ENCODE measurements around the gene EFHC1. TPM values are rescaled to one million over a fixed set of nuclear protein-coding genes. Genes with fewer than 3 reads are reported as not detected.
"Not testable (repeated sequence)": the region's sequence is repeated elsewhere in the genome, so short reads cannot be mapped to it uniquely, and the experiment has no call there.

Gene EFHC1
- total RNA-seq, 1 donor from 2014 or later, result 25.6 TPM

GRCh38 chr6:52423971-52424381 is 3.8 kb downstream of the EFHC1 start:
- peak; percentile 96 for DNase-seq (ENCODE audit: low read depth)
- Histone ChIP-seq H4K20me1 (ENCODE audit: insufficient read depth, low read length) (no peaks in the 10 kb centered on the region), H3K27ac (ENCODE audit: low read depth, low read length) (peak overlapping the region; percentile 79), H3K4me2 (ENCODE audit: low read length) (peak overlapping the region; percentile 70), H3K9ac (ENCODE audit: low read length) (peak overlapping the region; percentile 47), H3K9me3 (ENCODE audit: insufficient read depth, low read depth, low read length) (no peaks in the 10 kb centered on the region), H3K36me3 (ENCODE audit: insufficient read depth, low read length) (no peaks in the 10 kb centered on the region), H3K79me2 (ENCODE audit: insufficient read depth, low read length) (peaks cover 22% of the 10 kb centered on the region), H2AFZ (ENCODE audit: low read depth, low read length) (no peak overlapping the region), H3K27me3 (ENCODE audit: insufficient read depth, low read length) (no peaks in the 10 kb centered on the region), H3K4me3 (ENCODE audit: insufficient read depth, low read depth, low read length) (peak overlapping the region; percentile 6), H3K4me1 (ENCODE audit: insufficient read depth, low read length) (peaks cover 34% of the 10 kb centered on the region)
- Mint-ChIP-seq H3K4me1 (ENCODE audit: low read depth, unreplicated experiment) (peaks cover 20% of the 10 kb centered on the region), H3K9me3 (ENCODE audit: unreplicated experiment) (no peaks in the 10 kb centered on the region), H3K4me3 (ENCODE audit: unreplicated experiment) (no peak overlapping the region), H3K27me3 (ENCODE audit: low read depth, unreplicated experiment) (no peaks in the 10 kb centered on the region), H3K36me3 (ENCODE audit: low read depth, unreplicated experiment) (no peaks in the 10 kb centered on the region), H3K27ac (ENCODE audit: unreplicated experiment) (peak overlapping the region; percentile 94)
- FAIRE-seq, result peak; percentile 64
- no peak for TF ChIP-seq CTCF (IDR thresholded peaks at IDR 0.05; ENCODE audit: insufficient read depth, low read depth, low read length)
- no peak for TF ChIP-seq EZH2 (IDR thresholded peaks at IDR 0.05; ENCODE audit: insufficient read depth, low read length)

- H3K36me3 Mint-ChIP-seq (ENCODE audit: low read depth, unreplicated experiment), result no peaks in the 10 kb centered on the region
- Histone ChIP-seq H4K20me1 (ENCODE audit: insufficient read depth, low read length) (no peaks in the 10 kb centered on the region), H2AFZ (ENCODE audit: low read depth, low read length) (no peak overlapping the region), H3K9ac (ENCODE audit: low read length) (peak overlapping the region; percentile 19), H3K4me3 (ENCODE audit: insufficient read depth, low read depth, low read length) (no peak overlapping the region), H3K27me3 (ENCODE audit: insufficient read depth, low read length) (no peaks in the 10 kb centered on the region), H3K36me3 (ENCODE audit: insufficient read depth, low read length) (no peaks in the 10 kb centered on the region), H3K79me2 (ENCODE audit: insufficient read depth, low read length) (peaks cover 22% of the 10 kb centered on the region), H3K4me2 (ENCODE audit: low read length) (peak overlapping the region; percentile 70), H3K27ac (ENCODE audit: low read depth, low read length) (peak overlapping the region; percentile 79), H3K9me3 (ENCODE audit: insufficient read depth, low read depth, low read length) (no peaks in the 10 kb centered on the region), H3K4me1 (ENCODE audit: insufficient read depth, low read length) (peaks cover 29% of the 10 kb centered on the region)
- TF ChIP-seq CTCF (IDR thresholded peaks at IDR 0.05; ENCODE audit: insufficient read depth, low read depth, low read length) (no peak), EZH2 (IDR thresholded peaks at IDR 0.05; ENCODE audit: insufficient read depth, low read length) (no peak)
- H3K27ac Mint-ChIP-seq (ENCODE audit: unreplicated experiment), result peak overlapping the region; percentile 88
- H3K9me3 Mint-ChIP-seq (ENCODE audit: unreplicated experiment), result no peaks in the 10 kb centered on the region
- FAIRE-seq, result no peak
- DNase-seq (ENCODE audit: low read depth), result no peak
- peaks cover 16% of the 10 kb centered on the region for H3K4me1 Mint-ChIP-seq (ENCODE audit: low read depth, unreplicated experiment)
- H3K27me3 Mint-ChIP-seq (ENCODE audit: low read depth, unreplicated experiment), result no peaks in the 10 kb centered on the region
- H3K4me3 Mint-ChIP-seq (ENCODE audit: unreplicated experiment), result peak overlapping the region; percentile 21
These were observed 4.4 kb downstream of the EFHC1 start for GRCh38 chr6:52424513-52424912.

- Histone ChIP-seq H3K36me3 (ENCODE audit: insufficient read depth, low read length) (no peaks in the 10 kb centered on the region), H4K20me1 (ENCODE audit: insufficient read depth, low read length) (no peaks in the 10 kb centered on the region), H3K4me2 (ENCODE audit: low read length) (peak overlapping the region; percentile 3), H3K9me3 (ENCODE audit: insufficient read depth, low read depth, low read length) (no peaks in the 10 kb centered on the region), H3K9ac (ENCODE audit: low read length) (no peak overlapping the region), H3K79me2 (ENCODE audit: insufficient read depth, low read length) (peaks cover 6% of the 10 kb centered on the region), H2AFZ (ENCODE audit: low read depth, low read length) (no peak overlapping the region), H3K4me3 (ENCODE audit: insufficient read depth, low read depth, low read length) (no peak overlapping the region), H3K4me1 (ENCODE audit: insufficient read depth, low read length) (peaks cover 26% of the 10 kb centered on the region), H3K27ac (ENCODE audit: low read depth, low read length) (no peak overlapping the region), H3K27me3 (ENCODE audit: insufficient read depth, low read length) (no peaks in the 10 kb centered on the region)
- Mint-ChIP-seq H3K4me1 (ENCODE audit: low read depth, unreplicated experiment) (peaks cover 16% of the 10 kb centered on the region), H3K27me3 (ENCODE audit: low read depth, unreplicated experiment) (no peaks in the 10 kb centered on the region), H3K27ac (ENCODE audit: unreplicated experiment) (no peak overlapping the region), H3K4me3 (ENCODE audit: unreplicated experiment) (no peak overlapping the region), H3K9me3 (ENCODE audit: unreplicated experiment) (peaks cover 2% of the 10 kb centered on the region), H3K36me3 (ENCODE audit: low read depth, unreplicated experiment) (peaks cover 7% of the 10 kb centered on the region)
- FAIRE-seq (no peak), DNase-seq (ENCODE audit: low read depth) (peak; percentile 31)
- TF ChIP-seq CTCF (IDR thresholded peaks at IDR 0.05; ENCODE audit: insufficient read depth, low read depth, low read length) (no peak), EZH2 (IDR thresholded peaks at IDR 0.05; ENCODE audit: insufficient read depth, low read length) (no peak)
These were observed 6.5 kb downstream of the EFHC1 start for GRCh38 chr6:52426667-52427066.

- not testable (repeated sequence) for H3K4me1 ChIP-seq (ENCODE audit: insufficient read depth, low read length); H3K9me3 Mint-ChIP-seq (ENCODE audit: unreplicated experiment); H4K20me1 ChIP-seq (ENCODE audit: insufficient read depth, low read length); H3K9ac ChIP-seq (ENCODE audit: low read length); H3K27ac ChIP-seq (ENCODE audit: low read depth, low read length); H3K79me2 ChIP-seq (ENCODE audit: insufficient read depth, low read length); FAIRE-seq; H3K27me3 ChIP-seq (ENCODE audit: insufficient read depth, low read length); H3K4me1 Mint-ChIP-seq (ENCODE audit: low read depth, unreplicated experiment); DNase-seq (ENCODE audit: low read depth); H3K36me3 ChIP-seq (ENCODE audit: insufficient read depth, low read length); H3K4me2 ChIP-seq (ENCODE audit: low read length); H3K4me3 Mint-ChIP-seq (ENCODE audit: unreplicated experiment); H3K9me3 ChIP-seq (ENCODE audit: insufficient read depth, low read depth, low read length); H3K27me3 Mint-ChIP-seq (ENCODE audit: low read depth, unreplicated experiment); H3K4me3 ChIP-seq (ENCODE audit: insufficient read depth, low read depth, low read length); H3K27ac Mint-ChIP-seq (ENCODE audit: unreplicated experiment); H2AFZ ChIP-seq (ENCODE audit: low read depth, low read length)
- peaks cover 12% of the 10 kb centered on the region for H3K36me3 Mint-ChIP-seq (ENCODE audit: low read depth, unreplicated experiment)
These were observed 13.2 kb downstream of the EFHC1 start for GRCh38 chr6:52433294-52433693.

Data from astrocyte (in vitro differentiated cells and primary cell).